ENCODE results near the gene SLCO4C1.

GRCh38 chr5:102218159-102218558 is 77.9 kb downstream of the SLCO4C1 start:
- TF ChIP-seq CTCF (IDR thresholded peaks at IDR 0.05) (no peak), POLR2A (IDR thresholded peaks at IDR 0.05) (no peak)
